ENCODE data around the gene ADD3.

The ADD3 gene

GRCh38 chr10:110077436-110078130 is 69.8 kb downstream of the ADD3 start:
- Histone ChIP-seq H3K36me3 (ENCODE audit: insufficient read depth, low read length) (no peaks in the 10 kb centered on the region), H3K27ac (ENCODE audit: low read depth, low read length) (peak overlapping the region; percentile 3), H3K27me3 (ENCODE audit: control insufficient read depth in 1 of 2, insufficient read depth in 2 of 2, low read length in 2 of 2) (no peaks in the 10 kb centered on the region), H3K9me3 (ENCODE audit: low read length) (no peaks in the 10 kb centered on the region), H3K9ac (ENCODE audit: low read length) (peak overlapping the region; percentile 6), H3K4me3 (ENCODE audit: low read depth in 1 of 2, low read length in 2 of 2) (no peak overlapping the region), H3K4me1 (ENCODE audit: insufficient read depth, low read length) (peaks cover 55% of the 10 kb centered on the region)

GRCh38 chr10:110078317-110078716 is 70.5 kb downstream of the ADD3 start:
- H3K27ac ChIP-seq (ENCODE audit: low read depth, low read length): peak overlapping the region; percentile 3

GRCh38 chr10:110081911-110082310 is 74.1 kb downstream of the ADD3 start:
- no peaks in the 10 kb centered on the region for H3K36me3 ChIP-seq (ENCODE audit: insufficient read depth, low read length)
- no peak overlapping the region for H3K9ac ChIP-seq (ENCODE audit: low read length)
- H3K27ac ChIP-seq (ENCODE audit: low read depth, low read length): no peak overlapping the region
- H3K4me1 ChIP-seq (ENCODE audit: insufficient read depth, low read length): peaks cover 27% of the 10 kb centered on the region
- no peaks in the 10 kb centered on the region for H3K27me3 ChIP-seq (ENCODE audit: control insufficient read depth in 1 of 2, insufficient read depth in 2 of 2, low read length in 2 of 2)
- no peaks in the 10 kb centered on the region for H3K9me3 ChIP-seq (ENCODE audit: low read length)
- no peak overlapping the region for H3K4me3 ChIP-seq (ENCODE audit: low read depth in 1 of 2, low read length in 2 of 2)

More at GRCh38 chr10:110078317-110078716, 70.5 kb downstream of the ADD3 start:
- Histone ChIP-seq H3K9ac (ENCODE audit: low read length) (no peak overlapping the region), H3K9me3 (ENCODE audit: low read length) (no peaks in the 10 kb centered on the region), H3K4me3 (ENCODE audit: low read depth in 1 of 2, low read length in 2 of 2) (no peak overlapping the region), H3K4me1 (ENCODE audit: insufficient read depth, low read length) (peaks cover 55% of the 10 kb centered on the region), H3K36me3 (ENCODE audit: insufficient read depth, low read length) (no peaks in the 10 kb centered on the region), H3K27me3 (ENCODE audit: control insufficient read depth in 1 of 2, insufficient read depth in 2 of 2, low read length in 2 of 2) (no peaks in the 10 kb centered on the region)

GRCh38 chr10:110083884-110084283 is 76.1 kb downstream of the ADD3 start:
- Histone ChIP-seq H3K9ac (ENCODE audit: low read length) (no peak overlapping the region), H3K4me3 (ENCODE audit: low read depth in 1 of 2, low read length in 2 of 2) (no peak overlapping the region), H3K4me1 (ENCODE audit: insufficient read depth, low read length) (peaks cover 10% of the 10 kb centered on the region), H3K27me3 (ENCODE audit: control insufficient read depth in 1 of 2, insufficient read depth in 2 of 2, low read length in 2 of 2) (no peaks in the 10 kb centered on the region), H3K9me3 (ENCODE audit: low read length) (no peaks in the 10 kb centered on the region), H3K36me3 (ENCODE audit: insufficient read depth, low read length) (no peaks in the 10 kb centered on the region), H3K27ac (ENCODE audit: low read depth, low read length) (no peak overlapping the region)

GRCh38 chr10:110087682-110088081 is 79.9 kb downstream of the ADD3 start:
- no peak overlapping the region for H3K9ac ChIP-seq (ENCODE audit: low read length)
- no peaks in the 10 kb centered on the region for H3K9me3 ChIP-seq (ENCODE audit: low read length)
- H3K36me3 ChIP-seq (ENCODE audit: insufficient read depth, low read length): no peaks in the 10 kb centered on the region
- H3K4me1 ChIP-seq (ENCODE audit: insufficient read depth, low read length): no peaks in the 10 kb centered on the region
- H3K4me3 ChIP-seq (ENCODE audit: low read depth in 1 of 2, low read length in 2 of 2): no peak overlapping the region
- H3K27ac ChIP-seq (ENCODE audit: low read depth, low read length): no peak overlapping the region
- no peaks in the 10 kb centered on the region for H3K27me3 ChIP-seq (ENCODE audit: control insufficient read depth in 1 of 2, insufficient read depth in 2 of 2, low read length in 2 of 2)

GRCh38 chr10:110088367-110089104 is 80.8 kb downstream of the ADD3 start:
- Histone ChIP-seq H3K27ac (ENCODE audit: low read depth, low read length) (no peak overlapping the region), H3K36me3 (ENCODE audit: insufficient read depth, low read length) (no peaks in the 10 kb centered on the region), H3K27me3 (ENCODE audit: control insufficient read depth in 1 of 2, insufficient read depth in 2 of 2, low read length in 2 of 2) (no peaks in the 10 kb centered on the region), H3K4me3 (ENCODE audit: low read depth in 1 of 2, low read length in 2 of 2) (no peak overlapping the region), H3K9me3 (ENCODE audit: low read length) (no peaks in the 10 kb centered on the region), H3K4me1 (ENCODE audit: insufficient read depth, low read length) (no peaks in the 10 kb centered on the region), H3K9ac (ENCODE audit: low read length) (no peak overlapping the region)

GRCh38 chr10:110091830-110092229 is 84.0 kb downstream of the ADD3 start:
- Histone ChIP-seq H3K4me1 (ENCODE audit: insufficient read depth, low read length) (no peaks in the 10 kb centered on the region), H3K4me3 (ENCODE audit: low read depth in 1 of 2, low read length in 2 of 2) (no peak overlapping the region), H3K9me3 (ENCODE audit: low read length) (no peaks in the 10 kb centered on the region), H3K36me3 (ENCODE audit: insufficient read depth, low read length) (no peaks in the 10 kb centered on the region), H3K9ac (ENCODE audit: low read length) (no peak overlapping the region), H3K27ac (ENCODE audit: low read depth, low read length) (no peak overlapping the region), H3K27me3 (ENCODE audit: control insufficient read depth in 1 of 2, insufficient read depth in 2 of 2, low read length in 2 of 2) (no peaks in the 10 kb centered on the region)

GRCh38 chr10:110093722-110094121 is 85.9 kb downstream of the ADD3 start:
- Histone ChIP-seq H3K27ac (ENCODE audit: low read depth, low read length) (no peak overlapping the region), H3K9ac (ENCODE audit: low read length) (no peak overlapping the region), H3K9me3 (ENCODE audit: low read length) (no peaks in the 10 kb centered on the region), H3K36me3 (ENCODE audit: insufficient read depth, low read length) (no peaks in the 10 kb centered on the region), H3K27me3 (ENCODE audit: control insufficient read depth in 1 of 2, insufficient read depth in 2 of 2, low read length in 2 of 2) (no peaks in the 10 kb centered on the region), H3K4me3 (ENCODE audit: low read depth in 1 of 2, low read length in 2 of 2) (no peak overlapping the region), H3K4me1 (ENCODE audit: insufficient read depth, low read length) (no peaks in the 10 kb centered on the region)

- H3K27me3 ChIP-seq (ENCODE audit: control insufficient read depth in 1 of 2, insufficient read depth in 2 of 2, low read length in 2 of 2): no peaks in the 10 kb centered on the region
- no peaks in the 10 kb centered on the region for H3K4me1 ChIP-seq (ENCODE audit: insufficient read depth, low read length)
These were observed 87.0 kb downstream of the ADD3 start for GRCh38 chr10:110094786-110095185.

GRCh38 chr10:110101464-110102144 is 93.8 kb downstream of the ADD3 start:
- Histone ChIP-seq H3K27ac (ENCODE audit: low read depth, low read length) (no peak overlapping the region), H3K36me3 (ENCODE audit: insufficient read depth, low read length) (no peaks in the 10 kb centered on the region), H3K27me3 (ENCODE audit: control insufficient read depth in 1 of 2, insufficient read depth in 2 of 2, low read length in 2 of 2) (no peaks in the 10 kb centered on the region), H3K9ac (ENCODE audit: low read length) (no peak overlapping the region), H3K4me3 (ENCODE audit: low read depth in 1 of 2, low read length in 2 of 2) (no peak overlapping the region), H3K4me1 (ENCODE audit: insufficient read depth, low read length) (no peaks in the 10 kb centered on the region), H3K9me3 (ENCODE audit: low read length) (no peaks in the 10 kb centered on the region)

More at GRCh38 chr10:110094786-110095185, 87.0 kb downstream of the ADD3 start:
- Histone ChIP-seq H3K9me3 (ENCODE audit: low read length) (no peaks in the 10 kb centered on the region), H3K27ac (ENCODE audit: low read depth, low read length) (no peak overlapping the region), H3K36me3 (ENCODE audit: insufficient read depth, low read length) (no peaks in the 10 kb centered on the region), H3K9ac (ENCODE audit: low read length) (no peak overlapping the region), H3K4me3 (ENCODE audit: low read depth in 1 of 2, low read length in 2 of 2) (no peak overlapping the region)

- Histone ChIP-seq H3K9me3 (ENCODE audit: low read length) (no peaks in the 10 kb centered on the region), H3K4me3 (ENCODE audit: low read depth in 1 of 2, low read length in 2 of 2) (no peak overlapping the region), H3K27me3 (ENCODE audit: control insufficient read depth in 1 of 2, insufficient read depth in 2 of 2, low read length in 2 of 2) (no peaks in the 10 kb centered on the region)
These were observed 96.2 kb downstream of the ADD3 start for GRCh38 chr10:110103921-110104461.

More at GRCh38 chr10:110103921-110104461, 96.2 kb downstream of the ADD3 start:
- H3K27ac ChIP-seq (ENCODE audit: low read depth, low read length): no peak overlapping the region
- H3K36me3 ChIP-seq (ENCODE audit: insufficient read depth, low read length): no peaks in the 10 kb centered on the region
- H3K9ac ChIP-seq (ENCODE audit: low read length): no peak overlapping the region
- no peaks in the 10 kb centered on the region for H3K4me1 ChIP-seq (ENCODE audit: insufficient read depth, low read length)

All from muscle layer of colon (tissue), 2 donors.